Karpas-422 (cell line): ENCODE data around the gene TMEM218. TPM values are rescaled to one million over a fixed set of nuclear protein-coding genes. Genes with fewer than 3 reads are reported as not detected.

Experiments used
- DNase-seq: peaks from one replicate; pipeline ENCODE4 v3.0.0-alpha.2; 2015
- H2AFZ ChIP-seq: fragments of 200-600 bp; sonication (generic); 2 replicates; pipeline ENCODE4 v1.6.1; 2014; ENCODE audit warnings: antibody characterized with exemption, low read length, mixed read lengths
- H3K27ac ChIP-seq: fragments of 200-600 bp; sonication (generic); 2 replicates; pipeline ENCODE4 v1.5.1; 2014; ENCODE audit warnings: mild to moderate bottlenecking, low read length, moderate library complexity
- H3K27me3 ChIP-seq: fragments of 200-600 bp; sonication (generic); 2 replicates; pipeline ENCODE4 v1.6.1; 2014; ENCODE audit warnings: low read length, mixed read lengths
- H3K36me3 ChIP-seq: fragments of 200-600 bp; sonication (generic); 2 replicates; pipeline ENCODE4 v1.6.1; 2014; ENCODE audit warnings: low read length, mixed read lengths; ENCODE audit not compliant: insufficient read depth
- H3K4me1 ChIP-seq: fragments of 200-600 bp; sonication (generic); 2 replicates; pipeline ENCODE4 v1.6.1; 2014; ENCODE audit warnings: mild to moderate bottlenecking, low read length, mixed read lengths
- H3K4me2 ChIP-seq: fragments of 200-600 bp; sonication (generic); 2 replicates; pipeline ENCODE4 v1.6.1; 2014; ENCODE audit warnings: low read length, low read depth, mild to moderate bottlenecking; ENCODE audit not compliant: poor library complexity, severe bottlenecking
- H3K4me3 ChIP-seq: fragments of 200-600 bp; sonication (generic); 2 replicates; pipeline ENCODE4 v1.5.1; 2014; ENCODE audit warnings: mild to moderate bottlenecking, antibody characterized with exemption, low read length, mixed read lengths
- H3K79me2 ChIP-seq: fragments of 200-600 bp; sonication (generic); 2 replicates; pipeline ENCODE4 v1.6.1; 2014; ENCODE audit warnings: mild to moderate bottlenecking, low read length, mixed read lengths
- H3K9ac ChIP-seq: fragments of 200-600 bp; sonication (generic); 2 replicates; pipeline ENCODE4 v1.6.0; 2014; ENCODE audit warnings: low read length
- H3K9me2 ChIP-seq: fragments of 200-600 bp; sonication (generic), shearing (Covaris generic); replicated peaks from 2 replicates; pipeline ENCODE4 v1.6.0; 2014; ENCODE audit warnings: mild to moderate bottlenecking, low read length, moderate library complexity; ENCODE audit not compliant: insufficient read depth
- H3K9me3 ChIP-seq: fragments of 300-700, 200-600 bp; sonication (generic); 2 replicates; pipeline ENCODE4 v1.6.1; 2014; ENCODE audit warnings: low read length, mixed read lengths
- H4K20me1 ChIP-seq: fragments of 200-600 bp; sonication (generic); 2 replicates; pipeline ENCODE4 v1.6.1; 2014; ENCODE audit warnings: mild to moderate bottlenecking, antibody characterized with exemption, low read length, low read depth; ENCODE audit not compliant: insufficient read depth
- total RNA-seq: library from RNA; depleted of rRNA; stranded (reverse); fragments of >200 nt; shearing (Covaris generic); gene quantifications from 2 replicates; pipeline ENCODE4 v1.2.3, GENCODE V29; 2014; ENCODE audit warnings: low replicate concordance

TMEM218 gene
- total RNA-seq, 1 experiment from 2014 or later: 46.9 TPM

DNA sequence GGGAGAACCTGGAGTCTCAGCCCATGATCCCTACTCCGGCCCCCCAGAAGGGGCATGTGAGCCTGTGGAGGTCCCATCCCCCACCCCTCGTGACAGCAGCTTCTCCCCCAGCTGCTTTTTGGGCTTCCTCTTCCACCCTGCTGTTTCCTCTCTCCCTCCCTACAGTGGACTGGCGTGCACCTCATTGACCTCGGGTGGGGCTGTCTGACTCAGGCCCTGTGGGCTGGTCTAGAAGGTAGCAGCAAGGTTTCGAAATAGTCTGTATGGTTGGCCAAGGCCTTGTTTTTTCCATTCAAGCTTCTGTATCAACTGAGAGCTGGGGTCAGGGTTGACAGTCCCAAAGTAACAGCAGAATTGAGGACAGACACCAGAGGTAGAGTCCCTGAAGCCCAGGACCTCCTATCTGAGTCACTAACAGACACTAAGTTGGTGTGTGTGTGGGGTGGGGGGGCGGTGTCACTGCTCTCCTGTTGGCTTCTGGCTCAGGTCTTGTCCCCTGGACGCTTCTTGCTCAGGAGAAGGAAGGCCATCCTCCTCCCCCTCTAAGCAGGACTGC lies 40.6 kb downstream of the TMEM218 start:
- Histone ChIP-seq H3K4me2 (no peak overlapping the region), H3K9me2 (no peaks in the 10 kb centered on the region), H3K27ac (no peak overlapping the region), H3K36me3 (no peaks in the 10 kb centered on the region), H3K27me3 (no peaks in the 10 kb centered on the region), H3K4me1 (peaks cover 46% of the 10 kb centered on the region), H2AFZ (no peak overlapping the region), H3K9me3 (no peaks in the 10 kb centered on the region), H3K4me3 (no peak overlapping the region), H3K9ac (no peak overlapping the region), H4K20me1 (no peaks in the 10 kb centered on the region), H3K79me2 (no peaks in the 10 kb centered on the region)
- no peak for DNase-seq

DNA sequence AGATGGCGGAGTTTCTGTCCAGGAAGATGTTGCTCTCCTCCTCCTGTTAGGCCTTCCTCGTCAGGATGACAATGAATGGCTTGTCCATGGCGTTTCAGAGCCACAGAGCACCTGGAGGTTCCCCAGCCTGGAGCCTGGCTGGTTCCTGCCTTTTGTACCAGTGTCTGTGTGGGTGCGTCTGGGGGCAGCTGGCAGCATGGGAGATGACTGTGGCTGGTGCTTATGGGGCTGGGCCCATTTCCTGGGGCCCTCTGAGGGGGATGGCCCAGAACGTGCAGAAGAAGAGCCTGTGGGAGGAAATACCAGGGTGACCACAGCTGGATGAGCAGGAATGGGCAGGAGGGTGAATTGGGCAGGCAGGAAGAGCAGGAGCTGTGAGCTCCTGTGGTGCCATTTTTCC lies 41.6 kb downstream of the TMEM218 start:
- Histone ChIP-seq H3K27me3 (no peaks in the 10 kb centered on the region), H3K36me3 (no peaks in the 10 kb centered on the region), H3K4me2 (no peak overlapping the region), H2AFZ (no peak overlapping the region), H4K20me1 (no peaks in the 10 kb centered on the region), H3K9me2 (no peaks in the 10 kb centered on the region), H3K9ac (no peak overlapping the region), H3K79me2 (no peaks in the 10 kb centered on the region), H3K27ac (no peak overlapping the region), H3K4me1 (peaks cover 43% of the 10 kb centered on the region), H3K9me3 (no peaks in the 10 kb centered on the region), H3K4me3 (no peak overlapping the region)
- DNase-seq: no peak

DNA sequence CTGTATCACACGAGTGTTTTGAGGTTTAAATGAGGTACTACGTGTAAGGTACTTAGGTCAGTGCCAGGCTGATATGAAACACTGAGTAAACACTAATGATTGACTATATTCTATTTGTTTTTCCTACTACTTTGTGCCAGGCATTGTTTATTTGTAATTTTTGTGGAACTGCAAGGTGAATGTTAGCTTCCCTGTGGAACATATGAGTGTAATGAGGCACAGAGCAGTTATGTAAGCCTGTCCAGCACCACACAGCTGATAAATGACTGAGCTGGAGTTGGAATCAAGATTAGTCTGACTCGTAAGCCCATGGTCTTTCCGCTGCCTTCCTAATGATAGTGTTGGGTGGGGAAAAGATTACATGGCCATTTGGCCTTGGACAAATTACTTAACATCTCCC lies 42.4 kb downstream of the TMEM218 start:
- no peaks in the 10 kb centered on the region for H3K36me3 ChIP-seq
- no peaks in the 10 kb centered on the region for H3K9me2 ChIP-seq
- no peak for DNase-seq
- no peak overlapping the region for H3K4me3 ChIP-seq
- peaks cover 35% of the 10 kb centered on the region for H3K4me1 ChIP-seq
- H3K9me3 ChIP-seq: no peaks in the 10 kb centered on the region
- H2AFZ ChIP-seq: no peak overlapping the region
- no peaks in the 10 kb centered on the region for H4K20me1 ChIP-seq
- no peak overlapping the region for H3K27ac ChIP-seq
- no peaks in the 10 kb centered on the region for H3K79me2 ChIP-seq
- no peak overlapping the region for H3K4me2 ChIP-seq
- no peak overlapping the region for H3K9ac ChIP-seq
- H3K27me3 ChIP-seq: no peaks in the 10 kb centered on the region

DNA sequence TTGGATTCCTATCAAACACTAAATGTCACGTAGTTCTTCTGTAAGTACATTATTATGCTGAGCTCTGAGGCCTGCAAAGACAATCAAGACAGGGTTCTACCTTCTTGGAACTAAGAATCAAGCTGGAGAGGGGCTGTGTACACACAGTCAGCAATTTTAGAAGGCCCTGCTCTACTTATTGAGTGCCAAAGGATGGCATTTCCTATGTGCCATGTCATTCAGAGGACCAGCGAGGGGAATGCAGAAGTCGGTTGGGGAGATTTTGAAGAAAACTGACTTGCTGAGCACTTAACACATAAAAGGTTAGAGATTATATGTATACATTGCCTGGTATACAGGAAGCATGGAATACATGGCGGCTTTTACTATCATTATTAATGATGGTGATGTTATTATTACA lies 43.1 kb downstream of the TMEM218 start:
- Histone ChIP-seq H3K36me3 (no peaks in the 10 kb centered on the region), H2AFZ (no peak overlapping the region), H3K9me2 (no peaks in the 10 kb centered on the region), H3K4me2 (no peak overlapping the region), H3K79me2 (no peaks in the 10 kb centered on the region), H3K4me1 (peaks cover 29% of the 10 kb centered on the region), H3K4me3 (no peak overlapping the region), H4K20me1 (no peaks in the 10 kb centered on the region), H3K27me3 (no peaks in the 10 kb centered on the region), H3K9me3 (no peaks in the 10 kb centered on the region), H3K27ac (no peak overlapping the region), H3K9ac (no peak overlapping the region)
- DNase-seq: no peak

- no peaks in the 10 kb centered on the region for H3K36me3 ChIP-seq
- H3K4me3 ChIP-seq: no peak overlapping the region
- H4K20me1 ChIP-seq: no peaks in the 10 kb centered on the region
- no peaks in the 10 kb centered on the region for H3K79me2 ChIP-seq
- no peak overlapping the region for H3K9ac ChIP-seq
- no peaks in the 10 kb centered on the region for H3K9me3 ChIP-seq
- no peaks in the 10 kb centered on the region for H3K4me1 ChIP-seq
- no peak overlapping the region for H3K27ac ChIP-seq
- no peak overlapping the region for H3K4me2 ChIP-seq
- H3K9me2 ChIP-seq: no peaks in the 10 kb centered on the region
- H3K27me3 ChIP-seq: no peaks in the 10 kb centered on the region
- H2AFZ ChIP-seq: no peak overlapping the region
- DNase-seq: no peak
Measured at GRCh38 chr11:125064070-125064469, 47.4 kb downstream of the TMEM218 start.

DNA sequence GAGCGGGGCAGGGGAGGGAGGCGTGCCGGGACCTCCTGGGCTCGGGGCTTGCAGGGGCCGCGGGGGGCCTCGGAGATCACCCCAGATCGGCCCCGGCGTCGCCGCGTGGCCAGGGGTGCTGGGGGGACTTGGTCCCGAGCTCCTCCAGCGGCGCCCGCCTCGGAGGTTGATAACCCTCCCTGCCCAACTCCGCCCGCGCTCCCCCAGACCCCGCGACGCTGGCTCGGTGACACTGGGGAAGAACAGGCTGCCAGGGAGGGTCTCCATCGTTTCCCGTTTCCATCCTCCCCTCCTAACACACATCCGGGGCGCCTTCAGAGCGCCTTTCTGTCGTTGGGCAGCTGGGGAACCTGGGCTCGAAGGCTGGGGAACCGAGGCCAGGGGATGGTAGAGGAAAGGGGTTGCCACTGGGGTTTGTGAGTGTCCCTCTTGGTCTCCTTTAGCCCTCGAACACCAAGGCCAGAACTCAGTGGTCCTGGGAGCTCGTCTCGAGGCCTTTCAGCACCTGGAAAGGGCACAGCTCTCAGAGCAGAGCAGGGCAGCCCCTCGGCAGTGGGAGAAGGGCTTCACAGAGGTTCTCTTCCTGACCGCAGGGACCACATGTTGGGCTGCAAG lies 47.9 kb downstream of the TMEM218 start:
- Histone ChIP-seq H2AFZ (no peak overlapping the region), H3K4me3 (no peak overlapping the region), H3K9me2 (no peaks in the 10 kb centered on the region), H3K9ac (no peak overlapping the region), H3K4me1 (no peaks in the 10 kb centered on the region), H3K27me3 (no peaks in the 10 kb centered on the region), H3K79me2 (no peaks in the 10 kb centered on the region), H4K20me1 (no peaks in the 10 kb centered on the region), H3K9me3 (no peaks in the 10 kb centered on the region), H3K27ac (no peak overlapping the region), H3K4me2 (no peak overlapping the region), H3K36me3 (no peaks in the 10 kb centered on the region)
- no peak for DNase-seq

GRCh38 chr11:125062931-125063428 lies 48.4 kb downstream of the TMEM218 start, which contains the start of gene SLC37A2:
Gene SLC37A2 (plus strand): TSS chr11:125063305. CDS start chr11:125063368, 63 bp downstream.
- H3K27me3 ChIP-seq: no peaks in the 10 kb centered on the region
- no peaks in the 10 kb centered on the region for H4K20me1 ChIP-seq
- no peaks in the 10 kb centered on the region for H3K4me1 ChIP-seq
- H3K27ac ChIP-seq: no peak within 1 kb of the TSS
- no peak within 1 kb of the TSS for H3K9ac ChIP-seq
- H3K4me2 ChIP-seq: no peak within 1 kb of the TSS
- H3K9me3 ChIP-seq: no peaks in the 10 kb centered on the region
- no peak within 1 kb of the TSS for H3K4me3 ChIP-seq
- H2AFZ ChIP-seq: no peak within 1 kb of the TSS
- no peaks in the 10 kb centered on the region for H3K9me2 ChIP-seq
- H3K79me2 ChIP-seq: no peaks in the 10 kb centered on the region
- H3K36me3 ChIP-seq: no peaks in the 10 kb centered on the region
- DNase-seq: no peak

- DNase-seq: no peak
- Histone ChIP-seq H3K9me2 (no peaks in the 10 kb centered on the region), H3K36me3 (no peaks in the 10 kb centered on the region), H3K4me2 (no peak overlapping the region), H3K9me3 (no peaks in the 10 kb centered on the region), H3K9ac (no peak overlapping the region), H4K20me1 (no peaks in the 10 kb centered on the region), H2AFZ (no peak overlapping the region), H3K4me3 (no peak overlapping the region), H3K27ac (no peak overlapping the region), H3K79me2 (no peaks in the 10 kb centered on the region), H3K4me1 (no peaks in the 10 kb centered on the region), H3K27me3 (no peaks in the 10 kb centered on the region)
Measured at GRCh38 chr11:125062218-125062930, 49.1 kb downstream of the TMEM218 start.
